C4-2B (cell line): Measurements from ENCODE around the gene ATF6B.

Experiments used
- ZFX ChIP-seq: fragments of 450-650 bp; IDR thresholded peaks from 2 replicates; pipeline ENCODE4 v1.6.1; 2017
- TF ChIP-seq, protein P1 (sequence below): fragments of 450-650 bp; conservative IDR thresholded peaks from 2 replicates; pipeline ENCODE4 v1.5.1; 2017; ENCODE audit warnings: mild to moderate bottlenecking

DNA sequence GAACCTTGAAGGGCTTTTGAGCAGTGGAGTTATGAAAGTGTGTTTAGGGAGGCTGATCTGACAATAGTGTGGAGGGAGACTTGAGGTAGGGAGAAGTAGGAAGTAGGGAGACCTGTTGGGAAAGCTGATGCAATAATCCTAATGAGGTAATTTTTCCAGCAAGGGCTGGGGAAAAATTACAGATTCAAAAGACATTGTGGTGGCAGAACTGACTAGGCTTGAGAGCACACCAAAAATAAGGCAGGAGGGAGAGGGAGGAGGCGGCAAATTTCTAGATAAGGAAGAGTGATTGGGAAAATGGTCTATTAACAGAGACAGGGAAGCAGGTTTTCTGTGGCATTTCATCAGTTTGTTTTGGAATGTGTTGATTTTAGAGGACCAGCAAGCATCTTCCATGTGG lies 18.2 kb upstream of the ATF6B start:
- TF ChIP-seq, protein P1, sequence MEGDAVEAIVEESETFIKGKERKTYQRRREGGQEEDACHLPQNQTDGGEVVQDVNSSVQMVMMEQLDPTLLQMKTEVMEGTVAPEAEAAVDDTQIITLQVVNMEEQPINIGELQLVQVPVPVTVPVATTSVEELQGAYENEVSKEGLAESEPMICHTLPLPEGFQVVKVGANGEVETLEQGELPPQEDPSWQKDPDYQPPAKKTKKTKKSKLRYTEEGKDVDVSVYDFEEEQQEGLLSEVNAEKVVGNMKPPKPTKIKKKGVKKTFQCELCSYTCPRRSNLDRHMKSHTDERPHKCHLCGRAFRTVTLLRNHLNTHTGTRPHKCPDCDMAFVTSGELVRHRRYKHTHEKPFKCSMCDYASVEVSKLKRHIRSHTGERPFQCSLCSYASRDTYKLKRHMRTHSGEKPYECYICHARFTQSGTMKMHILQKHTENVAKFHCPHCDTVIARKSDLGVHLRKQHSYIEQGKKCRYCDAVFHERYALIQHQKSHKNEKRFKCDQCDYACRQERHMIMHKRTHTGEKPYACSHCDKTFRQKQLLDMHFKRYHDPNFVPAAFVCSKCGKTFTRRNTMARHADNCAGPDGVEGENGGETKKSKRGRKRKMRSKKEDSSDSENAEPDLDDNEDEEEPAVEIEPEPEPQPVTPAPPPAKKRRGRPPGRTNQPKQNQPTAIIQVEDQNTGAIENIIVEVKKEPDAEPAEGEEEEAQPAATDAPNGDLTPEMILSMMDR = no peak
- TF ChIP-seq ZFX = no peak
